IMR-90 (cell line): Measurements from ENCODE around the gene DOCK4. TPM values are rescaled to one million over a fixed set of nuclear protein-coding genes. Genes with fewer than 3 reads are reported as not detected.

Experiments used
- ATAC-seq: fragments of 200-7000 bp; cut with Tn5 transposase; 2 replicates; pipeline ENCODE4 v1.9.1; 2020; ENCODE audit warnings: low read depth, mild to moderate bottlenecking, moderate library complexity
- BruUV-seq: library from RNA; stranded (reverse); fragments of 400-500 nt; replicated peaks from 2 replicates; lab custom pipeline; 2021; lab: Mats Ljungman, UMichigan
- CTCF ChIA-PET: fragments of 300-600 bp; formaldehyde crosslinking; extraction: SDS; loops from one replicate; lab custom pipeline; 2021; ENCODE audit warnings: antibody characterized with exemption; lab: Yijun Ruan, JAX
- POLR2A ChIA-PET: fragments of 300-600 bp; sonication (Branson Sonifier 250); formaldehyde crosslinking; loops from one replicate; lab custom pipeline; 2022; ENCODE audit warnings: antibody characterized with exemption; ENCODE audit not compliant: unreplicated experiment; lab: Charles Lee
- DNase-seq: peaks from one replicate; pipeline ENCODE4 v3.0.0; 2013
- H2AFZ ChIP-seq: replicated peaks from 2 replicates; pipeline ENCODE3; 2013; ENCODE audit warnings: low read length, mild to moderate bottlenecking; ENCODE audit not compliant: poor library complexity
- H2AK5ac ChIP-seq: 2 replicates; pipeline ENCODE4 v1.6.1; 2013; ENCODE audit warnings: low read depth, low read length, inconsistent platforms
- H2AK9ac ChIP-seq: replicated peaks from 2 replicates; pipeline ENCODE3; 2013; ENCODE audit warnings: mild to moderate bottlenecking, low read depth, low read length, moderate library complexity; ENCODE audit not compliant: poor library complexity
- H2BK120ac ChIP-seq: 2 replicates; pipeline ENCODE4 v1.6.1; 2013; ENCODE audit warnings: low read depth, low read length, inconsistent platforms
- H2BK15ac ChIP-seq: 3 replicates; pipeline ENCODE4 v1.6.1; 2013; ENCODE audit warnings: low read depth, low read length, inconsistent platforms
- H2BK20ac ChIP-seq: 2 replicates; pipeline ENCODE4 v1.6.1; 2013; ENCODE audit warnings: low read depth, mild to moderate bottlenecking, inconsistent platforms, low read length, moderate library complexity
- H2BK5ac ChIP-seq: 2 replicates; pipeline ENCODE4 v1.6.1; 2013; ENCODE audit warnings: mild to moderate bottlenecking, low read depth, low read length, inconsistent platforms; ENCODE audit not compliant: poor library complexity, severe bottlenecking
- H3K14ac ChIP-seq: replicated peaks from 2 replicates; pipeline ENCODE4 v1.6.1; 2013; ENCODE audit warnings: low read depth, low read length, inconsistent platforms
- H3K18ac ChIP-seq: 2 replicates; pipeline ENCODE4 v1.6.1; 2013; ENCODE audit warnings: low read depth, low read length, control low read depth
- H3K23ac ChIP-seq: 2 replicates; pipeline ENCODE4 v1.6.1; 2013; ENCODE audit warnings: low read depth, low read length, inconsistent platforms
- H3K27ac ChIP-seq: 2 replicates; pipeline ENCODE4 v1.5.1; 2013; ENCODE audit warnings: mild to moderate bottlenecking, control low read depth, low read length; ENCODE audit not compliant: insufficient read depth
- H3K27me3 ChIP-seq: 2 replicates; pipeline ENCODE4 v1.6.1; 2013; ENCODE audit warnings: low read length; ENCODE audit not compliant: control insufficient read depth, insufficient read depth
- H3K36me3 ChIP-seq: 2 replicates; pipeline ENCODE4 v1.6.1; 2013; ENCODE audit warnings: low read length, mixed read lengths; ENCODE audit not compliant: control insufficient read depth, insufficient read depth
- H3K4ac ChIP-seq: 2 replicates; pipeline ENCODE4 v1.6.1; 2013; ENCODE audit warnings: low read depth, low read length, inconsistent platforms
- H3K4me1 ChIP-seq: 2 replicates; pipeline ENCODE4 v1.6.1; 2013; ENCODE audit warnings: low read length, mixed read lengths; ENCODE audit not compliant: control insufficient read depth, insufficient read depth
- H3K4me2 ChIP-seq: 2 replicates; pipeline ENCODE4 v1.6.1; 2013; ENCODE audit warnings: low read depth, mild to moderate bottlenecking, control low read depth, low read length, moderate library complexity
- H3K4me3 ChIP-seq: 2 replicates; pipeline ENCODE4 v1.5.1; 2013; ENCODE audit warnings: low read depth, mild to moderate bottlenecking, control low read depth, low read length, moderate library complexity; ENCODE audit not compliant: insufficient read depth
- H3K56ac ChIP-seq: 2 replicates; pipeline ENCODE4 v1.6.1; 2013; ENCODE audit warnings: low read length, inconsistent platforms; ENCODE audit not compliant: insufficient read depth; ENCODE audit errors: extremely low read depth
- H3K79me1 ChIP-seq, 2 experiments: 2 replicates each; pipeline ENCODE4 v1.6.1; 2013; ENCODE audit warnings: low read length in 2 of 2, inconsistent platforms in 1 of 2, low read depth in 1 of 2
- H3K9ac ChIP-seq: 2 replicates; pipeline ENCODE4 v1.6.1; 2013; ENCODE audit warnings: low read depth, low read length, control low read depth
- H3K9me1 ChIP-seq: 2 replicates; pipeline ENCODE4 v1.6.1; 2013; ENCODE audit warnings: low read length, inconsistent platforms; ENCODE audit not compliant: insufficient read depth
- H3K9me3 ChIP-seq: 2 replicates; pipeline ENCODE4 v1.6.1; 2013; ENCODE audit warnings: low read length; ENCODE audit not compliant: control insufficient read depth, insufficient read depth
- H4K20me1 ChIP-seq: 2 replicates; pipeline ENCODE4 v1.6.1; 2013; ENCODE audit warnings: low read length, inconsistent platforms; ENCODE audit not compliant: insufficient read depth
- H4K5ac ChIP-seq: 2 replicates; pipeline ENCODE4 v1.6.1; 2013; ENCODE audit warnings: mild to moderate bottlenecking, low read depth, low read length, control low read depth
- H4K8ac ChIP-seq, 2 experiments: 2 replicates each; pipeline ENCODE4 v1.6.1; 2013; ENCODE audit warnings: low read depth in 2 of 2, low read length in 2 of 2, control low read depth in 1 of 2, inconsistent platforms in 1 of 2
- H4K91ac ChIP-seq: 2 replicates; pipeline ENCODE4 v1.6.1; 2013; ENCODE audit warnings: low read depth, low read length, inconsistent platforms; ENCODE audit not compliant: insufficient read depth
- CEBPB ChIP-seq: IDR thresholded peaks from 2 replicates; pipeline ENCODE4 v1.6.1; 2012; ENCODE audit warnings: low read depth, low read length, improper control_type of control experiment
- CHD1 ChIP-seq: IDR thresholded peaks from 2 replicates; pipeline ENCODE4 v1.6.1; 2012; ENCODE audit warnings: low read depth, low read length, improper control_type of control experiment
- ELK1 ChIP-seq: fragments of 150-350 bp; IDR thresholded peaks from 2 replicates; pipeline ENCODE4 v1.6.1; 2016; ENCODE audit warnings: low read depth, mild to moderate bottlenecking, low read length, moderate library complexity, borderline replicate concordance
- MXI1 ChIP-seq: IDR thresholded peaks from 2 replicates; pipeline ENCODE4 v1.6.1; 2012; ENCODE audit warnings: low read depth, mild to moderate bottlenecking, low read length, moderate library complexity, borderline replicate concordance
- NFE2L2 ChIP-seq: fragments of 150-350 bp; IDR thresholded peaks from 2 replicates; pipeline ENCODE4 v1.6.1; 2016; ENCODE audit warnings: low read depth, mild to moderate bottlenecking, low read length
- POLR2A ChIP-seq: IDR thresholded peaks from 2 replicates; pipeline ENCODE4 v1.6.1; 2012; ENCODE audit warnings: mild to moderate bottlenecking, low read depth, low read length
- RAD21 ChIP-seq: IDR thresholded peaks from 2 replicates; pipeline ENCODE4 v1.6.1; 2012; ENCODE audit warnings: low read length, improper control_type of control experiment
- USF2 ChIP-seq: fragments of 150-350 bp; IDR thresholded peaks from 2 replicates; pipeline ENCODE4 v1.6.1; 2017; ENCODE audit warnings: mild to moderate bottlenecking, antibody characterized with exemption, low read length, low read depth
- WGBS, 2 experiments: methylation state at CpG; one replicate each; pipeline versions ENCODE4 v1.1.5 to v1.1.7; 2013; ENCODE audit warnings: missing lambda C conversion rate in 2 of 2; ENCODE audit not compliant: insufficient read length in 1 of 2; ENCODE audit errors: extremely low coverage in 2 of 2; 5-methylcytosine and 5-hydroxymethylcytosine counted together
- dilution Hi-C: fragments of 300-500 bp; cut with HindIII; formaldehyde crosslinking; loops from one replicate; pipeline ENCODE4 v1.14.3; 2018; ENCODE audit warnings: low sequenced_read_pairs; ENCODE audit not compliant: unreplicated experiment
- in situ Hi-C: fragments of 300-500 bp; cut with MboI; formaldehyde crosslinking; loops from 3 replicates; pipeline ENCODE4 v1.14.3; 2019; ENCODE audit warnings: low sequenced_read_pairs, inconsistent platforms, mixed read lengths
- intact Hi-C: fragments of 100-400 bp; cut with micrococcal nuclease; formaldehyde crosslinking; loops from 2 replicates; pipeline ENCODE4 v1.10.0; 2022
- polyA plus RNA-seq, 3 experiments: library from polyadenylated mRNA; depleted of rRNA; stranded (reverse); fragments of >200 nt; gene quantifications; 2 replicates each; pipeline ENCODE4 v1.2.3, GENCODE V29; 2012; ENCODE audit warnings: low replicate concordance in 1 of 3
- total RNA-seq: library from RNA; depleted of rRNA; stranded (reverse); fragments of >200 nt; gene quantifications from 2 replicates; pipeline ENCODE4 v1.2.3, GENCODE V29; 2012

The DOCK4 gene
- total and polyA plus RNA-seq, 2 of the 4 experiments (the other 2 are of a cell fraction), result 4.4 to 12.2 TPM

GRCh38 chr7:111784296-111784695 lies 421.9 kb downstream of the DOCK4 start:
- H4K20me1 ChIP-seq, result no peaks in the 10 kb centered on the region
- no peak overlapping the region for H3K4me3 ChIP-seq
- H3K4me1 ChIP-seq, result peaks cover 3% of the 10 kb centered on the region
- H4K5ac ChIP-seq, result no peak overlapping the region
- WGBS, 2 experiments, result 100% methylated on average over 2 of the region's 2 CpGs; no CpG with 5 or more reads in 1 of the 2 experiments
- DNase-seq (no peak), ATAC-seq (no peak)
- H2AK5ac ChIP-seq, result no peak overlapping the region
- no peak overlapping the region for H3K27ac ChIP-seq
- no peak overlapping the region for H2AK9ac ChIP-seq
- CTCF ChIA-PET, result interaction anchor here (1.0 kb wide), 1 partner anchor 58 kb away, joined by 3 read pairs; no protein-coding TSS in a partner anchor
- no peak overlapping the region for H2AFZ ChIP-seq
- no peaks in the 10 kb centered on the region for H3K9me3 ChIP-seq
- H3K4ac ChIP-seq, result no peak overlapping the region
- no peak overlapping the region for H3K4me2 ChIP-seq
- BruUV-seq, result no TSS peak
- TF ChIP-seq MXI1 (no peak), POLR2A (no peak), ELK1 (no peak), CEBPB (no peak), USF2 (no peak), NFE2L2 (no peak), RAD21 (no peak), CHD1 (no peak)
- no peak overlapping the region for H2BK20ac ChIP-seq
- H4K8ac ChIP-seq, result no peak overlapping the region
- H3K18ac ChIP-seq, result no peak overlapping the region
- H2BK15ac ChIP-seq, result no peak overlapping the region
- no peaks in the 10 kb centered on the region for H3K27me3 ChIP-seq
- H3K56ac ChIP-seq, result no peak overlapping the region
- POLR2A ChIA-PET, result no interaction called here
- no peak overlapping the region for H2BK120ac ChIP-seq
- no peak overlapping the region for H2BK5ac ChIP-seq
- intact Hi-C loops (no loop called here), in situ Hi-C loops (no loop called here), dilution Hi-C loops (no loop called here)
- H3K9ac ChIP-seq, result no peak overlapping the region
- H3K79me1 ChIP-seq, result no peaks in the 10 kb centered on the region
- no peaks in the 10 kb centered on the region for H3K9me1 ChIP-seq
- H3K14ac ChIP-seq, result no peak overlapping the region
- no peak overlapping the region for H3K23ac ChIP-seq
- H3K36me3 ChIP-seq, result no peaks in the 10 kb centered on the region
- no peak overlapping the region for H4K91ac ChIP-seq
